HEK293T (cell line): Measurements from ENCODE around the gene GOLGB1.

Experiments used
- CTCF ChIA-PET: fragments of 350-600 bp; formaldehyde crosslinking; extraction: SDS; loops from one replicate; lab custom pipeline; 2021; ENCODE audit warnings: antibody characterized with exemption, inconsistent platforms; lab: Yijun Ruan, JAX
- POLR2A ChIA-PET: fragments of 350-600 bp; formaldehyde crosslinking; extraction: SDS; loops from one replicate; lab custom pipeline; 2020; ENCODE audit warnings: antibody characterized with exemption, inconsistent platforms; lab: Yijun Ruan, JAX
- DNase-seq: peaks from one replicate; pipeline ENCODE4 v3.0.0; 2012; ENCODE audit warnings: mixed read lengths; ENCODE audit errors: extremely low spot score
- ARNT ChIP-seq: fragments of 450-650 bp; IDR thresholded peaks from 2 replicates; pipeline ENCODE4 v1.6.1; 2017; ENCODE audit warnings: mild to moderate bottlenecking
- BHLHE40 ChIP-seq: fragments of 450-650 bp; IDR thresholded peaks from 2 replicates; pipeline ENCODE4 v1.6.1; 2016; ENCODE audit warnings: mild to moderate bottlenecking, moderate library complexity, borderline replicate concordance
- CTBP1 ChIP-seq: fragments of 450-650 bp; IDR thresholded peaks from 2 replicates; pipeline ENCODE4 v1.6.1; 2016; ENCODE audit warnings: borderline replicate concordance
- ELF4 ChIP-seq: fragments of 450-650 bp; IDR thresholded peaks from 2 replicates; pipeline ENCODE4 v1.6.1; 2017; ENCODE audit warnings: antibody characterized with exemption
- FOXA1 ChIP-seq: fragments of 450-650 bp; IDR thresholded peaks from 2 replicates; pipeline ENCODE4 v1.6.1; 2016; ENCODE audit warnings: mild to moderate bottlenecking
- FOXK2 ChIP-seq: fragments of 450-650 bp; IDR thresholded peaks from 2 replicates; pipeline ENCODE4 v1.6.1; 2016; ENCODE audit warnings: mild to moderate bottlenecking
- FOXM1 ChIP-seq: fragments of 450-650 bp; IDR thresholded peaks from 2 replicates; pipeline ENCODE4 v1.6.1; 2017; ENCODE audit warnings: mild to moderate bottlenecking, borderline replicate concordance
- HDGF ChIP-seq: fragments of 450-650 bp; IDR thresholded peaks from 2 replicates; pipeline ENCODE4 v1.6.1; 2017; ENCODE audit warnings: antibody characterized with exemption, borderline replicate concordance
- L3MBTL2 ChIP-seq: fragments of 450-650 bp; conservative IDR thresholded peaks from 2 replicates; pipeline ENCODE4 v1.6.1; 2016; ENCODE audit warnings: mild to moderate bottlenecking
- LEF1 ChIP-seq: fragments of 450-650 bp; IDR thresholded peaks from 2 replicates; pipeline ENCODE4 v1.6.1; 2017; ENCODE audit warnings: mild to moderate bottlenecking, borderline replicate concordance
- NFRKB ChIP-seq: fragments of 450-650 bp; IDR thresholded peaks from 2 replicates; pipeline ENCODE4 v1.6.1; 2016; ENCODE audit warnings: mild to moderate bottlenecking, moderate library complexity
- SP1 ChIP-seq: fragments of 450-650 bp; IDR thresholded peaks from 2 replicates; pipeline ENCODE4 v1.6.1; 2017
- SUZ12 ChIP-seq: fragments of 450-650 bp; IDR thresholded peaks from 2 replicates; pipeline ENCODE4 v1.6.1; 2016; ENCODE audit warnings: mild to moderate bottlenecking
- TARDBP ChIP-seq: fragments of 450-650 bp; IDR thresholded peaks from 2 replicates; pipeline ENCODE4 v1.6.1; 2016
- ZNF384 ChIP-seq: fragments of 450-650 bp; IDR thresholded peaks from 2 replicates; pipeline ENCODE4 v1.6.1; 2016
- TF ChIP-seq, protein P1 (sequence below): fragments of 450-650 bp; IDR thresholded peaks from 2 replicates; pipeline ENCODE4 v1.6.1; 2016

The GOLGB1 gene

DNA sequence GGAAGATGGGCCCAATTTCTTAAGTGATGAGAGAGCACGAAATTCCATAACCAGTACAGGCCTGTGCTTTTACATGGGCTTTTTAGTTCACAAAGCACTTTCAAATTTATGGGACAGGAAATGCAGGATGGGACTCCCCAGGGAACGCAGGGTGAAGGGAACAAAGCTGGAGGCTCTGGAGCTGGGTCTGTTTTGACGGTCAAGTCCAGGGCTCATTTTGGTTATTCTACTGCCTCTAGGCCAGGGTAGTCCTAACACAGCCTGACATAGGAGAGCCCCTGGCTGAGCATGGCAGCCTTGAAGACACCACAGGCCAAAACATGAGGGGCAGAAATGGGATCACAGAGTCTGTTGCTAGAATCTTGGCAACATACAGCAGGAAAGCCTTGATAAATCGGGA is 122.3 kb downstream of the GOLGB1 start:
- ChIA-PET CTCF (no interaction called here), POLR2A (no interaction called here)
- TF ChIP-seq FOXM1 (no peak), CTBP1 (no peak), LEF1 (no peak)
- no peak for DNase-seq

DNA sequence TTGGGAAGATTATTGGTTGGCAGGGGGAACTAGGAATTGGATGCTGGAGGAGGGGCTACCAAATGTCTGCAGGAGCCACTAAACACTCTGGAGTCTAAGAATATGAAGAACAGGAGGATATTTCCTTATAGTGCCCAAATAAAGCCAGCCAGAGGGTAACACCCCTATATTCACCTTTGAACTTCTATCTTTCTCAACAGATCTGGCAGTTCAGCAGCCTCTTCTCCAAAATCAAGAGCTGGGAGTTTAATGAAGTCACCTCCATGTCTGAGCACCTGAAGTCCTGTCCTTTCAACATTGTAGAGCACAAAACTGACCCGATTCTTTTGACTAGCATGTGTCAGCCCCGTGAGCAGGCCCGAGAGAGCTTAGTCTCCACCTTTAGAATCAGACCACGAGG is 123.0 kb downstream of the GOLGB1 start:
- ChIA-PET CTCF (no interaction called here), POLR2A (no interaction called here)
- no peak for TF ChIP-seq FOXK2
- no peak for TF ChIP-seq FOXA1
- TF ChIP-seq L3MBTL2: no peak
- no peak for TF ChIP-seq ARNT
- no peak for TF ChIP-seq TARDBP
- TF ChIP-seq BHLHE40: no peak
- no peak for DNase-seq

DNA sequence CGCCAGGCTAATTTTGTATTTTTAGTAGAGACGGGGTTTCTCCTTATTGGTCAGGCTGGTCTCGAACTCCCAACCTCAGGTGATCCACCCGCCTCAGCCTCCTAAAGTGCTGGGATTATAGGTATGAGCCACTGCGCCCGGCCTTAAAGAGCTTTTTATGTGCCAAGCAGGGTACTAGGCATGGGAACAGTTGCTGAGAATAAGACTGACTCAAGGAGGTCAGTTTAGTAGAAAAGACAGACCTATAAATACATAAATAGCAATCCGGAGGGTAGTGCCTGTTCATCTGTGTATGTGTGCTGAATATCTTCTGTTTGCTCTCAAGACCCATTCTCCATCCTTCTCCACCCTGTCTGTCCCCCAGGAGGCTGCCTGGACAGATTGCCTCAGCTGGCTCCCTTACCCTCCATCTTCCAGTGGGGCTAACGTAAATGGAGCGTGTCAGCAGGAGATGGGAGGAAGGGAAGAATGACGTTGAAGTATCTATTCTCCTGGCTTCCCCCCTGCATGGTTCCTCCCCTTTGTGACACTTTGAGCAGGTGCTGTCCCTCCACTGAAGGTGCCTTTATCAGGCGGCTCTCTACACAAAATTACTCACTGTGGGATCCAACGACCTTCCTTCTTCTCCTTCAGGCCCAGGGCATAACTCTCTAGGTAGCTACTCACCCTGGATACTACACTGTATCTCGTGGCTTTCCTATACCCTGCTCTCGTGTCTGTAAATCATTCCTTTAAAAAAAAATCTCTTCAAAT is 125.2 kb downstream of the GOLGB1 start:
- no peak for DNase-seq
- TF ChIP-seq L3MBTL2 (no peak), CTBP1 (no peak), HDGF (no peak), ELF4 (no peak), NFRKB (no peak), SUZ12 (no peak), TARDBP (no peak), LEF1 (no peak), FOXA1 (no peak), FOXM1 (no peak), ZNF384 (no peak), SP1 (no peak), BHLHE40 (no peak), ARNT (no peak), FOXK2 (no peak)
- TF ChIP-seq, protein P1, sequence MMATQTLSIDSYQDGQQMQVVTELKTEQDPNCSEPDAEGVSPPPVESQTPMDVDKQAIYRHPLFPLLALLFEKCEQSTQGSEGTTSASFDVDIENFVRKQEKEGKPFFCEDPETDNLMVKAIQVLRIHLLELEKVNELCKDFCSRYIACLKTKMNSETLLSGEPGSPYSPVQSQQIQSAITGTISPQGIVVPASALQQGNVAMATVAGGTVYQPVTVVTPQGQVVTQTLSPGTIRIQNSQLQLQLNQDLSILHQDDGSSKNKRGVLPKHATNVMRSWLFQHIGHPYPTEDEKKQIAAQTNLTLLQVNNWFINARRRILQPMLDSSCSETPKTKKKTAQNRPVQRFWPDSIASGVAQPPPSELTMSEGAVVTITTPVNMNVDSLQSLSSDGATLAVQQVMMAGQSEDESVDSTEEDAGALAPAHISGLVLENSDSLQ: no peak
- CTCF ChIA-PET: interaction anchor here (0.6 kb wide), 1 partner anchor 769 kb away, joined by 3 read pairs; no protein-coding TSS in a partner anchor
- POLR2A ChIA-PET: no interaction called here

DNA sequence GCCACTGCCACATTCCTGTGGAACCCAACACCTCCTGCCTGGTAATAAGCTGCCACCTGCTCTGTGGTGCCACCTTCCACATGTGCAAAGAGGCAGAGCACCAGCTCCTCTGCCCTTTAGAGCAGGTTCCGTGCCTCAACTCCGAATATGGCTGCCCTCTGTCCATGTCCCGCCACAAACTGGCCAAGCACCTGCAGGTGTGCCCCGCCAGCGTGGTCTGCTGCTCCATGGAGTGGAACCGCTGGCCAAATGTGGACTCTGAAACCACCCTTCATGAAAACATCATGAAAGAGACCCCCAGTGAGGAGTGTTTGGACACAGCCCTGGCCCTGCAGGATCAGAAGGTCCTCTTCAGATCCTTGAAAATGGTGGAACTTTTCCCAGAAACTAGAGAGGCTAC is 128.1 kb downstream of the GOLGB1 start:
- DNase-seq: no peak
- no peak for TF ChIP-seq NFRKB
- TF ChIP-seq L3MBTL2: no peak
- TF ChIP-seq, protein P1: no peak
- no peak for TF ChIP-seq HDGF
- POLR2A ChIA-PET: no interaction called here

DNA sequence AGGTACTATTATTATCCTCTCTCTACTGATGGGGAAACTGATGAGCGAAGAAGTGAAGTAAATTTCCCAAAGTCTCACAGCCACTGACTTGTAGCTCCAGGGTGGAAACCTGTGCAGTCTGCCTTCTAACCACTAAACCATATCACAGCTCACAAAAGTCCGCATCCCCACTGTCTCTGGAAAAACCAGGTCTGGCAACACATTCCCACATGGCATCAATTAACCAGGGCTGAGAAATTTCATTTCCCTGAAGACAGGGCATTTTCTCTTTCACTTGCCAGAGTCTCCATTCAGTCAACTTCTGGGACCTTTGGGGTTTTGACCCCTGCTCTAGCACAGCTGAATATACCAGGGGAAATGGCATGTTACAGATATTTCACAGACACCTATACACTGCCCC is 129.8 kb downstream of the GOLGB1 start:
- ChIA-PET CTCF (no interaction called here), POLR2A (no interaction called here)
- DNase-seq: no peak
- TF ChIP-seq, protein P1: no peak
- TF ChIP-seq FOXK2 (no peak), TARDBP (no peak), ELF4 (no peak), ARNT (no peak), L3MBTL2 (no peak), CTBP1 (no peak), LEF1 (no peak), NFRKB (no peak)

More for the DNA sequence above, 128.1 kb downstream of the GOLGB1 start:
- CTCF ChIA-PET: no interaction called here
